GM18867 (cell line): ENCODE data around the gene FOSL2.
A peak's percentile ranks its signal among the peaks of the same experiment; 100 is the strongest.

Source experiments
- ATAC-seq: cut with Tn5 transposase; IDR thresholded peaks from one replicate; pipeline ENCODE4 v1.9.1; 2021; ENCODE audit warnings: mild to moderate bottlenecking, moderate library complexity; ENCODE audit not compliant: unreplicated experiment

The FOSL2 gene

DNA sequence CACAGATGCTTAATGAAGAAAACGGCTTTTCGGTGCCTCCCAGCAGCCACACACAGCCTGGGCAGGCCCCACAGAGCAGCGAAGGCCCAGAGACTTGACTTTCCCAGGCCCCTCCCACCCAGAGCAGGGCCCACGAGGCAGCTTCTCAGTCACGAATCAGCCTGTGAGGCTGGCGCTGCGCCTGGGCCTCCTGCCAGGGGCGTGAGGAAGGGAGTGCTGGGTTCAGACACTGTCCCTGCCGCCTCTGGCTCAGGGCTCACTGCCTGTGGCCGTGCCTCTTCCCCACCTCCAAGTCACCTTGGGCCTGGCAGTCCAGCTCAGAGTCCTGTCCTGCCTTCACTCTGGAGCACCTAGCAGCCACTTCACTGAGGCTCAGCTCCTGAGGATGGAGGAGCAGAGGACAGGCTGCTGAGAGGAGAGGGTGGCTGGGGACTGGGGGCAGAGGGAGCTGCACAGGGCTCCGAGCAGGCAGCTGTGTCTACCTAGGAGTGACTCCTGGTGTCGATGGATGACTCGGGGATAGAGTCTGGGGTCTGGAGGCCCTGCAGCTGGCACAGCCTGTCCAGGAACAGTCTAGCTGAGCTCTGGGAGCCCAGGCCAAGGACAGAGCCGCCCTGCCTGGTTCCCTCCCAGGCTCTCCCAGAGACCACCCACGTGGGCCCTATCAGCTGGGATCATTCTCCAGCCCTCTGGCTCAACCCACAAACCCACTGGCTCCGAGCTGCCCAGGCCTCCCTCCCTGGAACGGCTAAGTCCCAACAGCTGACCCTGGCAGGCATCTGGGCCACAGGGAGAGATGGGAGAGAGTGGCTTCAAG is 36.4 kb upstream of the FOSL2 start:
- no peak for ATAC-seq

DNA sequence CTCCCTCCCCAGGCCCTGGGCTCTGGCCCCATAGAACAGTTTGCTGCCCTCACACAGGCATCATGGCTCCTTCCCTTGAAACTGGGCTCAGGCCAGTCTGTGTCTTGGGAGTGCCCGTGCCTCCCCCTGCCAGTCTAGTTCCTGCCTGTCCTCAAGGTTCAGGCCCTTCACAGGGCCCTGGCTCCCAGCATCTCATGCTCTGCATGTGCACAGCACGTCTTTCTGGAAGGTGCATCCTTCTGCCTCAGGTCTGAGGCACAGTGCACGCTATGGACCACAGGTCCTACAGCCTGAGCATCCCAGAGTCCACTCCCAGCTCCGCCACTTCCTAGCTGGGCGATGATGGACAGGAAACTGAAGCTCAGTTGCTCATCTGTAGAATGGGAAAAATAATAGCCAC is 35.6 kb upstream of the FOSL2 start:
- no peak for ATAC-seq

DNA sequence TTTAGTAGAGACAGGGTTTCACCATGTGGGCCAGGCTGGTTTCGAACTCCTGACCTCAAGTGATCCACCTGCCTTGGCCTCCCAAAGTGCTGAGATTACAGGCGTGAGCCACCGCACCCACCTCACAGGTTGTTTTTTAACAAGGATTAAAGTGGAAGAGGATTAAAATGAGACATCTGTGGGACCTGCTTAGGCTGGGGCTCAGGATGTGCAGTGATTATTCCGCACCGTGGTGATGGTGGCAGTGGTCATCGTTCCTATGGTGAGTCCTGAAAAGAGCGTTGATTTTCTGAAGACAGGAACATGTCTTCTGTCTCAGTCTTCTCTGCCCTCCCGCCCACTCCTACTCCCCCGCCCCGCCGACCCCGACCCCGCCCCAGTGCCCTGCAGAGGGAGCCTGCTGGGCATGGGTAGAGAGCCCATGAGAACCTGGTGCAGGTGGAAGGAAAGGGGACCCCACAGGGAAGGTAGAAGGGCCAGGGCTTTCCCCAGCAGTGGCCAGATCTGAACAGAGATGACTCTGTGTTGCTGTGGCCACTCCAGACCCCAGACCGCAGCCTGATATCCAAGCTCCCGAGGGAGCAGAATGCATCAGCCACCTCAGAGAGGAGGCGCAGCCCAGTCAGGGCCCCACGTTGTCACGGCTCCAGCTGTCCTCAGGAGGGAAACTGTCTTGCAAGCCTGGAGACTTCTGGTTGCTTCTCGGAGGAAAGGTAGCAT is 34.5 kb upstream of the FOSL2 start:
- no peak for ATAC-seq

DNA sequence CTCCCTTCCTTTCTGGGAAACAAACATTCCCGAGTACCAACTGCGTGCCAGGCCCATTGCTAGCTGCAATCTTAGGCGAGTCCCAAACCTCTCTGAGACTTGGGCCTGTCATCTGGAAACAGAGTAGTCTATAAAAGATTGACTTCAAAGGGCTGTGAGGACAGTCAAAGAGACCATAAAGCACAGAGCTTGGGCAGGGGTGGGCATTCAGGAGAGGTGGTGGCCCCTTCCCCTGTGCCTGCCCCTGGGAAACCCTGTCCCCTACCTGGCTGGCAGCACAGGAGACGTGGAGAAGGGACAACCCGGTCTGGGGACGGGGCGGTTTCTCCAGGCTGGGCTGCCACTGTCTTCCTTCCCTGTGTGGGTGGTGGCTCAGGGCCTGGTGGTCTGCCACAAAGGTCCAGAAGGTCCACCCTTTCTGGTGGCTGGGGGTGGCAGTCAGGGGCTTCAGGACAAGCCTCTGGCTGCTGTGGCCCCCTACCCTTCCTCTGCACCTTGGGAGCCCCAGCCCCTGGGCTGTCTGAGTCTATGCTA is 33.9 kb upstream of the FOSL2 start:
- ATAC-seq, result peak; percentile 25

DNA sequence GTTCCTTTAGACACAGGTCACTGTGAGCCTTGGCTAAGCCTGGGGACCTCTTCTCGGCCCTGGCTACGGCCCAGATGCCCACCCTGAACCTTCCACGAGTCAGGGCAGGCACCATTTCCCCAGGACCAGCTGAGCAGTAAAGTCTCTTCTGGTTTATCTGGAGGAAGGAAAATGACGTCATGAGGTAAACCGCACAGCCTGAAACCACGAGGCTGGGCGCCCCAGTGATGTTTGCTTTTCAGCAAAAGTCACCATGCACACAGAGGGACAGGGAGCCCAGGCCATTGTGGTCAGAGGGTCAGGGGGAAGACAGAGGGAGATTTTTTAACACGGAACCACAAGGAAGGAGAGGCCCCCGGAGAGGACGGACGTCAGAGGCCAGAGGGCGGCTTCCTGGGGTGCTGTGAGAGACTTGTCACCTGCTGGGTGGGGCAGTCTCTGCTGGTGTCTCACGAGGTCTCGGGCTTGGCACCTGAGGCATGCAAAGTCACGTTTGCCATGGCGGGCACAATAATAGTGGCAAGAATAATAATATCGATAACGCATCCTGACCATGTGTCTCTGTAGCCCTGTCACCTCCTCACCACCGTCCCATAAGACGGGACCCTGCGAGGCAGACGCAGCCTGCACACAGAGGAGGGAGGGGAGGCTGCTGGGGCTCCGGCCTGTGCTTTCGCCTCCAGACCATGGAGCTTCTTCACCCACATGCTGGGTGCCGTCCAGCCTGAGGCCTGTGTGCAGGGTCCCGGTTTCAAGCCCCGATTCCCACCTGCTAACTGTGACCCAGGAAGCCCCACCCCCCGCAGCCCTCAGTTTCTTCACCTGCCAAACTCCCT is 33.2 kb upstream of the FOSL2 start:
- ATAC-seq, result peak; percentile 73

DNA sequence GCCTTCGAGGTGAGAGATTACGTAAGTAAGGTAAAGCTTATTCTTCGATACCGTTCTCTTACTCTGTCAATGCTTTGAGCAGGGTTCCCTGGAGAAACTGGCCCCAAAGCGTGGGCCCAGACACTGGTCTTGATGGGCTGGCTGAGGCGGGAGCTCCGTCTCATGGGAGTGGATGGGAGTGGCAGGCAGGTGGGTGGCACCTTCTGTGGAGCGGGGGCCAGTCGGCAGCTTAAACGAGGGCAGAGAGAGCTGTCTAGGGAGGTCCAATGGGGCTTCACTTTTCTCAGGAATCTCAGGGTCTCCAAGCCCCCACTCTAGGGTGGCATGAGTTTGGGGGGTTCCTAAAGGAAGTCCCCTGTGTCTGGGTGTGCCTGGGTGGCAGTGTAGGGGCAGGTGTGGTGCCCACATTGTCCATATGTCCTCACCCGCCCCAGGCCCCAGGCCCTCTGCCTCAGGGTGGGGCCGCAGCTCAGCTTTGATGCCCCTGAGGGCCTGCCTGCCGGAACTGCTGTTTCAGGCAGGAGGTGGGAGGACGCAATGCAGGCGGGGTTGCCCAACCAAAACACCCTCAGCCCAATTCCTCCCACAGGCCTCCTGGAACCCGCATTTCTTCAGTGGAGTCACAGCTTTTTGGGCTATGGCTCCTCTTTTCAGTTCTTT is 32.5 kb upstream of the FOSL2 start:
- ATAC-seq, result no peak

DNA sequence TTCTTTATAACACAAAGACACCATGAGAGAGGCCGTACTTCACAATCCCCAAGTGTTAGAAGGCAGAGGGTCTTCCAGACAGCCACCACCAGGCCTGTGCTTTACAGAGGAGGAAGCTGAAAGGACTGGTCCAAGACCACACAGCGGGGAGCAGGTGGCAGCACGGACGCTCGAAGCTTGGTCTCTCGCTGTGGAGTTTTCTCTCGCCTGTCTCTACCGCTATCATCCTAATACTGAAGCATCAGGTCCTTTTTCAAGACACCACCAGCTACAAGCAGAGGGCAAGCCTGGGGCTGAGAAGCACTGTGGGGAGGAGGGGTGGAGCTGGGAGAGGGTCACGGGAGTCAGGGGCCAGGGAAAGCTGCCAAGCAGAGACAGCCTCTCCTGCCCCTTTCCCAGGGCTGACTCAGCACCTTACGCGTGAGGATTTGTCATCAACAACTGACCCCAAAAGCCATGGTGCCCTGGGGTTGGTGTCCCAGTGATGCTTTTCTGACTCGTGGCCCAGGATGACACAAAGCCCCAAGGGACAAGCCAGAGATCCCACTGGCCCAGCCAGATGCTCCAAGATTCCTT is 31.9 kb upstream of the FOSL2 start:
- no peak for ATAC-seq

DNA sequence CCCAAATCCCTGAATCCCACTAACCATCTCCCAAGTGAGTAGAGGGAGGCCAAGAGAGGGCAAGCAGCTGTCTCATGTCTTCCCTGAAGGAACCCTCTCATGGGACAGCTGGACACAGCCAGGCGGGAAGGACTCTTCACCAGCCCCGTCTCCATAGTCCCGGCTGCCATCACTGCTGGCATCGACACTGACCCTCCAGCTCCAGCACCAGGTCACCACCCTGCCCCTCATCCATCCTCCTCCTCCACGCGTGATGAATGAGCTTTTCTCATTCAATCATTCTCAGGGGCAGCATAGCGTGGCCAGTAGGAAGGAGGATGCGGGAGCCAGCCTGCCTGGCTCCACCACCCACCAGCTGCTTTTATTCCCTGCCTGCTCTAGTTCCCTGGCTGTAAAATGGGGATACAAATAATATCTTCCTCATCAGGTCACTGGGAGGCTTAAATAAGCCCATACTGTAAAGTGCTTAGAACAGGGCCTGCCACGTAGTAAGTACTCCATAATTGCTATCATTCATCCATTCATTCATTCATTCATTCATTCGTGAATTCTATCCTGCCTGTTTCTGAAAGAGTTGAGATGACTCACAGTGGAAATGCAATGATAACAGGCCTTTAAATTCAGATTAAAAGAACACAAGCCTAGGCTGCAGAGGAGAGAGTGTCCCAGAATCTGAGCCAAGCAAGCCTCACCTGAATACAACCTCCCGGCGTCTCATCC is 30.5 kb upstream of the FOSL2 start:
- no peak for ATAC-seq

DNA sequence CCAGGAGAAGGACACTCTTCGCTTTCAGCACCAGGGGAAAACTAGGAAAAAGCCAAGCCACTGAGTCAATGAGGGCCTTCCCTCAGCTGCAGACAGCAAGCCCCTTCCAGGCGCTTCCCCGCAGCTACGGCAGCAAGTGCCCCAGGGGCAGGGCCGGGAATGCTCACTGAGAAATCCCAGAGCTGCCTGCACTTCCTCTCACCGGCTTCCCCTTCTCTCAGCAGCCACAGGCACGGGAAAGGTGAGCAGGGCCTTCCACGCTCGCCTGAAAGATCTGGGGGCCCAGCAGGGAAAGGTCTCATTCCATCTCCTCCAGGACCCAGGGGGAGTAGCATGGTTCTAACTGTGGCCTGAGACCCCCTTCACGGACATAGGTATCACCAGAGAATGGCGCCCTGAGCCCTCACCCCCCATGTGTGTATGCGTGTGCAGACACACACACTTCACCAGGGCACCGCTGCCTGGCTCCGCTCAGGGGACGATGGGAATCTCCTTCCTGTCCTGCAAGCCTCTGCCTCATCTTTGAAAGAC is 29.6 kb upstream of the FOSL2 start:
- ATAC-seq, result no peak

DNA sequence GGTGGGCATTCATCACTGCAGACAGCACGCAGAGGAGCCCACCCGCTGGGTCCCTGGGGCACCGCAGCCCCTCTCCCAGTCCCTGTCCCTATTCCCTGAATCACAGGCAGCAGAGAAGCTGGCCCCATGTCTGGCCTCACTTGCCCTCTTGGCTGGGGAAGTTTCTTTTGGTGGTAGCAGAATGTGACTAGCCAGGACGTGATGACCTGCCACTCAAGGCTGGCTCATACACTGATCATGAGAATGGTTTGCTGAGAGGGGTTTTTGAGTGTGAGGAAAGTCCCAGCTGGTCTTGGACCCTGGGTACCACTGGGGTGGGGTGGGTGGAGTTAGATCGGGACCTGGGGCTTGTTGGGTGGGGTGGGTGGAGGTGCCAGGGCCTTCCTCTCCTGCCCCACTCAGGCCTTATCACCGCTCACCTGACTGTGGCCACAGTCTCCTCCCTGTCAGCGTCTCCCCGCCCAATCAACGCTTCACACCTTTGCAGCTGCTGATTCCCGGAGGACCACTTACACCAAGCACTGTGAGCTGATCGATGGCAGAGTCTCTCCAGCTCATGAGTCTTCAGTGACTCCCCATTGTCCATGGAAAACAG is 28.9 kb upstream of the FOSL2 start:
- ATAC-seq, result no peak

DNA sequence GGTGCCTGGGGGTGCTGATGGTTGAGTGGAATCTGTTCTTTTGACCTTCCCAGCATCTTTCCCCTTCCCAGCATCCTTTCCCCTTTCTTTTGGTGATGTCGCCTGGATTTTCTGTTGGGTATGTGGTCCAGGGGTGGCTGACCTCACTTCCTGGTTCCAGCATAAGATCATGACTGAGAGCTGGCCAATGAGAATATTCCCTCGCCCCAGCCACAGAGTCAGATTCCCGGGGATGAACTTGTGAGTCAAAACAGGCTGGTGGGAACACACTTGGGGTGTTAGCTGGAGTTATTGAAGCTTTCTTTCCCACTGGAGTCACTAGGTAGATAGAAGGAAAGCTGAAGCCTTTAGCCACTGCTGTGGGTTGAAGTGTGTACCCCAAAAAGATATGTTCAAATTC is 28.0 kb upstream of the FOSL2 start:
- ATAC-seq, result no peak

DNA sequence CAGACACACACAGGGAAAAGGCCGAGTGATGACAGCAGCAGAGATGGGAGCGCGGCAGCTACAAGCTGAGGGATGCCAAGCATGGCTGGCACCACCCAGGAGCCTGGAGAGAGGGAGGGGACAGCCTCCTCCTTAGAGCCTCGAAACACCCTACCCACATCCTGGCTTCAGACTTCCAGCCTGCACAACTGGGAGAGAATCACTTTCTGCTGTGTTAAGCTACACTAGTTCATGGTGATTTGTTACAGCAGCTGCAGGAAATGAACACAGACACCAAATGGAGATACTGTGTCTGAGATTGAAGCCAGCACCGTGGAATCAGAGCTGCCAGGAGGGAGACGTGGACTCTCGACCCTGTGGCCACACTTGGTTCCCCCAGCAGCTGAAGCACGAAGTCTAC is 27.5 kb upstream of the FOSL2 start:
- ATAC-seq, result no peak

DNA sequence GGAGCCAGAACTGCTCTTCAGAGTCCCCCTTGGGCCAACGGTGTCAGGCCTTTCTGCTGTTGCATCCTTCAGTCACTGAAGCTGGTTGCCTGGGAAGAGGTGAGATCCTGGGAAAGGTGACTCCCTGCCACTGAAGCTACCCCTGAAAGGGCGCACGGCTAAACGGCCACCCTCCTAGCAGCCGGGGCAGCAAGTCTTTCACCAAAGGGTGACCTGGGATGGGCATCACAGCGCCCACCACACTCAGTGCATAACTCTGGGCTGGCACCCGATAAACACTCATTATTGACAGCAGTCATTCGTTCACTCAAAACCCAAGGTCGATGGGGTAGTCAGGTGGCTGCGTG is 26.5 kb upstream of the FOSL2 start:
- no peak for ATAC-seq

DNA sequence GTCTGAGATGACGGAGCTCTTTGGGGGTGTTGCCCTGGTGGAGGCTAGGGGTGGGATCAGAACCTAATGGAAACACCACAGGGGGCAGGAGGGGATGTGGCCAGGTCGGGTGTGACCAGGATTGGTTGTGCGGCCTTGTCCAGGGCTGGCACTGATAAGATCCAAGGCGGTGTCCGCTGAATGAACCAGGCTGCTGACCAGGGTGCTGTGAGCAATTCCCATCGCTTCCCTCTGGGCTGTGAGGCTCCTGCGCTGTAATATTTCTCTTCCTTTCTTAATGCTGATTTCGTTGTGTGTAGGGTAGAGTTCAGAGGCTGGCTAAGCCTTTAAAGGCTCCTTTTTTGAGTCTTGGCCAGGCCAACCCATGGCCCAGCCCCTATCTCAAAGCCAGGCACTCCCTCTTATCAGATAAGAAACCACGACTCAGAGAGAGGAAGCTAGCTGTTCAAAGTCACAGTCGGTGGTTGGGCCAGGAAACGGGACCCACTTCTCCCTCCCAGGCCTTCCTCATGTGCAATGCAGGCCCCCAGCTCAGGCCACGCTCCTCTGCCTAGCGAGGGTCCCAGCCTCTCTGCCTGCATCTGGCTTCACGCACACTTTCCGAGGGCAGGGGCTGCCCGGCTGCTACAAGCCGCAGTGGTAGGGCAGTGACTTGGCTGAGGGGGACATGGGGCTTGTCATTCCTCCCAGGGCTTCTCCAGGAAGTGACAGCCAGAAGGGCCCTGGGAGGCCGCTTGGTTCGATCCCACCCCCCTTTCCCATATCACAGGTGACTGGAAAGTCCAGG is 26.0 kb upstream of the FOSL2 start:
- ATAC-seq, result no peak

DNA sequence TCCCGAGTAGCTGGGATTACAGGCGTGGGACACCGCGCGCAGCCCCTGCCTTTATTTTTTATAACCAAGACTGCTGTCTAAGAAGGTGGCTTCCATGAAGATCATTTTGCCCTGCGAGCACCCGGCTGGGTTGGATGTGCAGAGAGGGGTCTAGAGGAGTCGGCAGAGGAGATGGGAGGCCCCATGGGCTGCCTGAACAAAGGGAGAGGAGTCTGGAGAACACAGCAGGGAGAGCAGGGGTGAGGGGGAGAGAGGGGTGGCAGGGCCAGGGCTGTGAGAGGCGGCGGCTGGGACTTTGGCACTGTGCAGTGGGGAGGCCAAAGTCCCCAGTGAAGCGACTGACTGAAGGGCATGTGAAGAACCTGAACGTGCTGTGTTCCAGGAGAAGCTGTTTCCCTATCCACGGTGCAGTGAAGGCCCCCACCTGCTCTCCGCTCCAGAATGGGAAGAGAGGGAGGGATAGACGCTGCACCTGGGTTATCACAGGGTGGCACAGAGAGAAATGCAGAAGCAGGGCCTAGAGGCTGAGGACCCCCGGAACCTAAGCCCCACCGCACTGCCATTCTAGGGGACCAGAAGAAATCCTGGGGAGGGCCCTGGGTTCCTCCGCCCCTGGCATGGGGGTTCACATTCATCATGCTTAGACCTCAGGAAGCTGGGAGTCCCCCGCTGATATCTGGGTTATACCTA is 24.8 kb upstream of the FOSL2 start:
- no peak for ATAC-seq

DNA sequence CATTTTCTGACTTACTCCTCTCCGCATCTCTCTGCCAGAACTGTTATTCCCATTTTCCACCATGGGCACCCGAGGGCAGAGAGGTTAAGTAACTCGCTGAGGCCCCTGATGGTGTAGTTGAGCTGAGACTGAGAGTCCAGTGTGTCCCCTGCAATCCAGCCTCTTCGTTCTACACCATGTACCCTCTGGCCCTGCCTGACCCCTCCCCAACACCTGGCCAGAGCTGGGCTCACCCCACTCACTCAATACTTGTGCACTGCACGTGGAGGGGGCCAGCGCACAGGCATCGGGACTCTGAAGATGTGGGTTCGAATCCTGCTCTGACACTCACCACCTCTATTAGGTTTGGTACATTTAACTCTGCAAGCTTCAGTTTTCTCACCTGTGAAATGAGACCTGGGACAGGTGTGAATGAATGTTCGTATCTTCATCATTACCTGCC is 24.3 kb upstream of the FOSL2 start:
- no peak for ATAC-seq

DNA sequence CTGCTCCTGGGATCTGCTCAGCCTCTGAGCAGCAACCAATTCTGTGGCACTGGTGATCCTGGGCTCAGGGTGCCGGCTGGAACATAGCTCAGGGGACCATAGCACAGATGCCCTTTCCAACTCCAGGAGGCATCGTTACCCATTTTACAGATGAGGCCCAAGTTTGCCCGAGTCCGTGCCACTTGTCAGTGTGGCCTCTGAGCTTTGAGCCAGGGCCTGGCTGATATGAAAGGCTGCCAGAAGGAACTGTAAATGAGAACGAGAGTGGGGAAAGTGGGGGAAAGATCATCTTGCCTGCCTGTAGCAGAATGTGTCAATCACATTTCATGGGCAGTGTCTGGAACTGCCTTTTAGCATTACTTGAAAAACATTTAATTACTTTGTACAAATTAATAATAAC is 23.3 kb upstream of the FOSL2 start:
- ATAC-seq, result no peak

DNA sequence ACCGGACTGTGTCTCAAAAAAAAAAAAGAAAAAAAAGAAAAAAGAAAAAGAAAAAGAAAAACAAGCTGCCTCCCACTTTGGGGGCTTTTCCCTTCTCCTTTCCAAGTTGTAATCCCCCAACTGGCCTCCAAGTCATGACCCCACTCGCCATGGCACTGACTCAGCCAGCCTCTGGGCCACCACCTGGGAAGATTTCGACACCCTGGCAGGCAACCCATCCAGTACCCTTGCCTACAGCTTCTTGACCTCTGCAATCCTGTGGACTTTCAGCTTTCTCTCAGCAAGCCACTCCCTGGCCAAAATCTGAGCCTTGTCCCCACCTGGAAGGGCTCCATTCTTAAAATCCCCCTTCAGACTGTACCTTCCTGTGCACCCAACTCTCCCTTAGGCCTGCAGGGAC is 22.3 kb upstream of the FOSL2 start:
- no peak for ATAC-seq
